K562 (cell line): ENCODE data around the gene RXRB. TPM values are rescaled to one million over a fixed set of nuclear protein-coding genes. Genes with fewer than 3 reads are reported as not detected.
A peak's percentile ranks its signal among the peaks of the same experiment; 100 is the strongest.

Experiments
- ARID3A ChIP-seq: IDR thresholded peaks from 2 replicates; pipeline ENCODE4 v1.6.1; 2012; ENCODE audit warnings: low read depth, low read length, improper control_type of control experiment, borderline replicate concordance
- ATF4 ChIP-seq: fragments of 450-650 bp; formaldehyde crosslinking; IDR thresholded peaks from 2 replicates; pipeline ENCODE4 v1.4.0; 2022; ENCODE audit warnings: mild to moderate bottlenecking, moderate library complexity
- ELK3 ChIP-seq: fragments of 450-650 bp; formaldehyde crosslinking; IDR thresholded peaks from 2 replicates; pipeline ENCODE4 v1.4.0; 2020; ENCODE audit warnings: mild to moderate bottlenecking
- EP300 ChIP-seq: IDR thresholded peaks from 2 replicates; pipeline ENCODE4 v1.6.1; 2012; ENCODE audit warnings: low read length, improper control_type of control experiment
- HMBOX1 ChIP-seq: sonication (generic); IDR thresholded peaks from 2 replicates; pipeline ENCODE4 v1.6.1; 2016
- LARP7 ChIP-seq: fragments of 450-650 bp; IDR thresholded peaks from 2 replicates; pipeline ENCODE4 v1.6.1; 2016
- MAFF ChIP-seq: IDR thresholded peaks from 2 replicates; pipeline ENCODE4 v1.6.1; 2012; ENCODE audit warnings: low read length, improper control_type of control experiment
- PML ChIP-seq: IDR thresholded peaks from 2 replicates; pipeline ENCODE4 v1.6.1; 2012; ENCODE audit warnings: low read length, inconsistent platforms
- SP2 ChIP-seq: IDR thresholded peaks from 2 replicates; pipeline ENCODE4 v1.6.1; 2011; ENCODE audit warnings: mild to moderate bottlenecking, low read depth, low read length, moderate library complexity; ENCODE audit not compliant: poor library complexity, severe bottlenecking; ENCODE audit errors: extremely low read depth
- TBP ChIP-seq: optimal IDR thresholded peaks from 2 replicates; pipeline ENCODE3; 2011; ENCODE audit warnings: low read depth, low read length, improper control_type of control experiment
- ZNF407 ChIP-seq: fragments of 450-650 bp; IDR thresholded peaks from 2 replicates; pipeline ENCODE4 v1.6.1; 2016; ENCODE audit warnings: low read depth
- ZNF740 ChIP-seq, 3 experiments: fragments of 200-800 bp in 1 of 3; sonication (Bioruptor generic) in 1 of 3; sonication (generic) in 1 of 3; formaldehyde crosslinking in 1 of 3; IDR thresholded peaks; 2 replicates each; pipeline versions ENCODE4 v1.6.1 to v1.8.0; 2016 to 2022; ENCODE audit warnings: mild to moderate bottlenecking in 2 of 3, missing compliant biosample characterization in 2 of 3, missing genetic modification characterization in 2 of 3, missing genetic modification reagents in 1 of 3
- polyA plus RNA-seq, 8 experiments: library from polyadenylated mRNA; depleted of rRNA in 4 of 8; stranded (reverse) in 5 of 8; unstranded in 3 of 8; fragments of >200 nt; fragmentation: Nextera tagmentation in 2 of 8; fragmentation: Illumina TruSeq in 1 of 8; extraction: Ambion mirVana in 2 of 8; extraction: Trizol in 1 of 8; gene quantifications; 2 replicates each; pipeline versions ENCODE4 v1.2.1 to v1.2.3, GENCODE V29; 2011 to 2014; ENCODE audit warnings: inconsistent platforms in 1 of 8, missing spikeins in 1 of 8
- total RNA-seq, 7 experiments: library from RNA; depleted of rRNA in 6 of 7; stranded (reverse); fragments of >200 nt in 6 of 7; fragmentation: Illumina TruSeq in 2 of 7; extraction: Trizol in 2 of 7; gene quantifications; 2 replicates each; pipeline versions ENCODE4 v1.2.1 to v1.2.3, GENCODE V29; 2011 to 2021; ENCODE audit warnings: low replicate concordance in 1 of 7

The RXRB gene
- total and polyA plus RNA-seq, 9 of the 15 experiments (the other 6 are each of a cell fraction or from before 2014, with no cell fraction given): 0.76 to 35.5 (median 18.4) TPM

- TF ChIP-seq ZNF407 (no peak), LARP7 (peak; percentile 63; the same call in 1 of the 2 replicates), PML (peak; percentile 54), ATF4 (no peak; the same call in 1 of the 2 replicates), ZNF740 (CRISPR knock-in tag; IDR thresholded peaks at IDR 0.05) (no peak), ZNF740 (tag; IDR thresholded peaks at IDR 0.05) (0 out of 4 replicates have a peak, but pooled peaks of 1 of the 2 experiments have one; percentile 14), SP2 (peak; percentile 46), EP300 (no peak), ARID3A (no peak), MAFF (no peak), TBP (peak; percentile 67), HMBOX1 (no peak), ELK3 (CRISPR knock-in tag) (no peak)
Observed at GRCh38 chr6:33204415-33205190, 4.1 kb upstream of the RXRB start, which contains the start of gene HSD17B8 (continued).
